GM21526 (cell line): ENCODE measurements around the gene ZDHHC24.

Experiments used
- ATAC-seq: cut with Tn5 transposase; IDR thresholded peaks from one replicate; pipeline ENCODE4 v1.9.1; 2021; ENCODE audit warnings: moderate library complexity; ENCODE audit not compliant: unreplicated experiment, low FRiP score

Gene ZDHHC24

DNA sequence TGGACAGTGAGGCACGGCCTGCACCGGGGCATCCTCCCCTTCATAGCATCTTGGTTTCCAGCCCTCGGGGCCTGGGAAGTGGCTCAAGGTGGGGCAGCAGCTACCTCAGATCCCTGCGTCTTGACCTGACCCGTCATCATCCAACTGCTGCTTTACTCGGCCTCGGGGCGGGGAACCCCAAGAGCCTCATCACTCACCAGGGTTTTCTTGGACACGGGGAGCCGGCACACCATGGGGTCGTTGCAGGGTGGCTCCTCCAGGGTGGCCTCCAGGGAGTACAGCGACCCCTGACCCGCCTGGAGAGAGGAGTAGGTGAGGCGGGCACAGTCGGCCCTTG lies 21.9 kb upstream of the ZDHHC24 start:
- no peak for ATAC-seq

DNA sequence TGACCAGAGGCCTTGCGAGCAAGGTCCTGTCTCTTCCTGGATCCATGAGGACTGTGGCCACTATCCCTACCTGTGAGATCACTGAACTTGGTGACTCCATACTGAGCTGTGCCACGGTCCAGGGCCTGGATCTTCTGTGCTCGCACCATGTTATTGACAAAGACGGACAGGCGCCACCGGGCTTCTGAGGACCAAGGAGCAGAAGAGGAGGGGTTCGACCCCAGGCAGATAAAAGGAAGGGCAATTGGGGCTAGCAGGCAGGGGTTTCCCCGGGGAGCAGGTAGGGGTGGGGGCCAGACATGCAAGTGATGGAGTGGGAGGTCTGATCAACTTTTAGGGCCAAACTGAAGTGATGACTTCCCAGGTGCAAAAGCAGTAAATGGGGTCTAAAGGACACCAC lies 20.4 kb upstream of the ZDHHC24 start:
- ATAC-seq = no peak

DNA sequence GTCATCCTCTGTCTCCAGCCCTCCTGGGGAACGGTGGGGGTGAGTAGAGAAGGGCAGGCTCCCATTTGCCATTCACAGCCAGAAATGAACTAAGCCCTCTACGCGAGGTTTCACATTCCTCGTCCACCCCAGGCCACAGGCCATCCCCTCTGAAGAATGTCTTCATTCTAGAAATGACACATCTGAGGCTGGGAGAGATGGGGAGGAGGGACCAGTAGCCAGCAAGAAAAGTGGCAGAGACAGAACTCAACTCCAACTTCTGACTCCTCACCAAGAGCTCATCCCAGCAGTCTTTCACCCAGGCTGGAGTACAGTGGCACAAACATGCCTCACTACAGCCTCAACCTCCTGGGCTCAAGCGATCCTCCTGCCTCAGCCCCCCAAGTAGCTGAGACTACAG lies 19.1 kb upstream of the ZDHHC24 start:
- no peak for ATAC-seq

DNA sequence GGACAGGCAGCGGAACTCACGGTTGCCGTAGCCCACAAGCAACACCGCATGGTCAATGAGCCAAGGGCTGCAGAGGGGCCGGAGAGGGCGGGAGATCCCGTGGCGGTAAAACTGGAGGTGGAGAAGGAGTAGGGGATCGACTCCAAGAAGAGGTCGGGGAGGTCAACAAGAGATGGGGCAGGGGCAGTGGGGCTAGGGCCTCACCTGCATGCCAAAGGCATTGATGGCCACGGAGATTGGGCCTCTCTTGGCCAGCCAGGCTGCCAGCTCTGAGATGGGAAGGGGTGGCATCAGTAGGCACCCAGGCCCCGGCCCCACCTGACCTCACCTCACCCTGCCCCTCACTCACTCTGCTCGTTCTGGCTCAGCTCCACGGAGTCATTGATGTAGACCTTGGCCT lies 18.7 kb upstream of the ZDHHC24 start:
- ATAC-seq = no peak

DNA sequence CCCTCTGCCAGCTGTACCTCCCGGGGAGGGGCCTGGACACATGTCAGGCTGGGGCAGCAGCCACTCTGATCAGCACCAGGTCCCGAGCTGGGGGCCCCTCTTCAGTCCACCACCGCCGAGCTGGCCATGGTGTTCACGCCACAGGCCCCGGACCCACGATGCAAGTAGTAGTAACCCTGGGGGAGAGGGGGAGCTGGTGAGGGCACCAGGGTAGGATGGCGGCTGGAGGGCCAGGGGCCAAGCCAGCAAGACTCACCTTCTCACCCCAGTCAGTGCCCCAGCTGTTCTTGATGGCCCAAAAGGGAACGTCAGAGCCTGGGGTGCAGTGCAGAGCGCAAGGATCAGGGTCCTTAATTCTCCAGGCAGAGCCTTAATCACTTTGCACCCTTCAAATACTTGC lies 18.0 kb upstream of the ZDHHC24 start:
- ATAC-seq = no peak

DNA sequence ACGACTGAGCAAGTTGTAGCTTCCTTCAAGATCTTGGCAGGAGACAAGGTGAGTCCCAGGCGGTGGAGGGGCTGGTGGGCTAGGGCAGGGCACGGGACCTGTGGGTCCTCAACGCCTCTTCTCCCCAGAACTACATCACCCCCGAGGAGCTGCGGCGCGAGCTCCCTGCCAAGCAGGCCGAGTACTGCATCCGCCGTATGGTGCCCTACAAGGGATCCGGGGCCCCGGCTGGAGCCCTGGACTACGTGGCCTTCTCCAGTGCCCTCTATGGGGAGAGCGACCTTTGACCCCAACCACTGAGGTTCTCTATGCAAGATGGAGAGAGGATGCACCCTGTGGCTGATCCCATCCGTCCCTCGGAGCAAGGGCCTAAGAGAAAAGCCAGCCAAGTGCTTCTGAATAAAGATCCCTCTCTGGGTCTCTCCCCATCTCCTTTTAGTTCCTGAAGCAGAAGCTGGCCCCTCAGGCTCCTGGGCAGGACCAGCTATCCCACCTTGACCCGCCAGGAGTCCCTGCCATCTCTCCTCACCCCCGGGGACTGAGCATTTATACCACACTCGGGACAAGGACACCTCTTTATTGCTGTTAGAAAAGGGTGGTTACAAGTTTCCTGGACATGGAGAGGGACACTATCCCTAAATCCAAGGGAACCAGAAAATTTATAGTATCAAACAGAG lies 17.2 kb upstream of the ZDHHC24 start:
- ATAC-seq = no peak

DNA sequence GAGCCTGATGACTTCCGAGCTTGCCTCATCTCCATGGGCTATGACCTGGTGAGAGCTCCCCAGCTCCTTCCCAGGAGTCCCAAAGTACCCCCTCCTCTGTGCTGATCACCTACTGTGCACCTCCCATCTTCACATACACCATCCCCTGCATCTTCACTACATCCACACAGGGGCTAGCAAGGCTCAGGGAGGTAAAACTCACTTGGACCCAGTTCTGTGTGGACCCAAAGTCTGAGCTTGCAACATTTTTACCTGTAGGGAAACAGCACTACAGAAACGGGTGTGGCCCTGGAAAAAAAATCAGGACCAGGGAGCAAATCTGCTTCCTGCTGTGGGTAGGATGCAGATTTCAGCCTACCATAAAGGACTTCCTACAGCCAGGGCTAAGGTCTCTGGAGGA lies 16.4 kb upstream of the ZDHHC24 start:
- ATAC-seq = no peak

DNA sequence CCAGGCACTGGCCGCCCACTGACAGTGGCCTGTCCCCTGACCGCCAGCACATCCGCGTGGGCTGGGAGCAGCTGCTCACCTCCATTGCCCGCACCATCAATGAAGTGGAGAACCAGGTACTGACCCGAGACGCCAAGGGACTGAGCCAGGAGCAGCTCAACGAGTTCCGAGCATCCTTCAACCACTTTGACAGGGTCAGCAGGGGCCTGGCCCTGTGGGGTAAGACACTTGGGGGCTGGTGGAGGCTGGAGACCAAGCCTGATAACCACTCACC lies 16.1 kb upstream of the ZDHHC24 start:
- ATAC-seq = no peak

DNA sequence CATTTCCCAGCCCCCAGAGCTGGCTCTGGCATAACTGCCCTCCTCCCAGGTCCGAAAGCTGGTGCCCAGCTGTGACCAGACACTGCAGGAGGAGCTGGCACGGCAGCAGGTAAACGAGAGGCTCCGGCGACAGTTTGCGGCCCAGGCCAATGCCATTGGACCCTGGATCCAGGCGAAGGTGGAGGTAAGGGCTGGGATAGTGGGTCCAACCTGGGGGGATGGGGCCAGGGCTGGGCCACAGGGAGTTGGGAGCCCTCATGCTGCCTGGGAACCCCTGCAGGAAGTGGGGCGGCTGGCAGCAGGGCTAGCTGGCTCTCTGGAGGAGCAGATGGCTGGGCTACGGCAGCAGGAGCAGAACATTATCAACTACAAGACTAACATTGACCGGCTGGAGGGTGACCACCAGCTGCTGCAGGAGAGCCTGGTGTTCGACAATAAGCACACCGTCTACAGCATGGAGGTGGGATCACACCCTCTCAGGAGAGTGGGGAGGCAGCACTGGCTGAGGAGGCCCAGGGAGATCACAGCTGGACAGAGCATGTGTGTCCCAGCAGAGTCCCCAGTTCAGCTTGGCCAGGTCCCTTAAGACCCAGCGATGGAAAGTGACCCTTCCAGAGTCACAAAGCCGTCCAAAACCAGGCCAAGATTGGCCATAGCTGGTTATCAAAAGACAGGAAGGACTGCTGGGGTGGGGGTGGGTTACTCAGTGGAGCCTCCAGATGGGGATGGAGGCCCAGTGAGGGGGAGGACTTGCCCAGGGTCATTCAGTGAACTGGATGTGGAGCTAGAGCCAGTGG lies 15.5 kb upstream of the ZDHHC24 start:
- no peak for ATAC-seq

DNA sequence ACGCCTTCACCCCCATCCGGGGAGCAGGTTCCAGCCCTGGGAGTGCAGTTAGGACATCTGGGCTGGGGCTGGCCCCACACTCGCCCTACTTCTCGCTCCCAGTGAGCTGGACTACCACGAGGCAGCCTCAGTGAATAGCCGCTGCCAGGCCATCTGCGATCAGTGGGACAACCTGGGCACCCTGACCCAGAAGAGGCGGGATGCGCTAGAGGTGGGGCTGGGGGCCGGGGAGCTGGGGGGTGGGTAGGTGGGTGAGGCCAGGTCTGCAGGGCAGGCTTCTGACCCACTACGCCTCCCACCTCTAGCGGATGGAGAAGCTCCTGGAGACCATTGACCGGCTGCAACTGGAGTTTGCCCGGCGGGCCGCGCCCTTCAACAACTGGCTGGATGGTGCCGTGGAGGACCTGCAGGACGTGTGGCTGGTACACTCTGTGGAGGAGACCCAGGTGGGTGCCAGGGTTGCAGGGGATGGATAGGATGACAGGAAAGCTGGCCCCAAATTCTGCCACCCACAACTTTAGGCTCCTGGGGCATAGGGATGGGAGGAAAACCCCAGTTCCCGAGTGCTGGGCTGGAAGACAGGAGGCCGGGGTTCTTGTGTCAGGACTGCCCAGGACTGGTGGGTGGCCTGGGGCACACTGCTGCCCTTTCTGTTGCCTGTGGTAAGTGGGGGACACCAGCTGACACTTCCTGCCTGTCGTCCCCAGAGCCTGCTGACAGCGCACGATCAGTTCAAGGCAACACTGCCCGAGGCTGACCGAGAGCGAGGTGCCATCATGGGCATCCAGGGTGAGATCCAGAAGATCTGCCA lies 14.2 kb upstream of the ZDHHC24 start:
- ATAC-seq = no peak

DNA sequence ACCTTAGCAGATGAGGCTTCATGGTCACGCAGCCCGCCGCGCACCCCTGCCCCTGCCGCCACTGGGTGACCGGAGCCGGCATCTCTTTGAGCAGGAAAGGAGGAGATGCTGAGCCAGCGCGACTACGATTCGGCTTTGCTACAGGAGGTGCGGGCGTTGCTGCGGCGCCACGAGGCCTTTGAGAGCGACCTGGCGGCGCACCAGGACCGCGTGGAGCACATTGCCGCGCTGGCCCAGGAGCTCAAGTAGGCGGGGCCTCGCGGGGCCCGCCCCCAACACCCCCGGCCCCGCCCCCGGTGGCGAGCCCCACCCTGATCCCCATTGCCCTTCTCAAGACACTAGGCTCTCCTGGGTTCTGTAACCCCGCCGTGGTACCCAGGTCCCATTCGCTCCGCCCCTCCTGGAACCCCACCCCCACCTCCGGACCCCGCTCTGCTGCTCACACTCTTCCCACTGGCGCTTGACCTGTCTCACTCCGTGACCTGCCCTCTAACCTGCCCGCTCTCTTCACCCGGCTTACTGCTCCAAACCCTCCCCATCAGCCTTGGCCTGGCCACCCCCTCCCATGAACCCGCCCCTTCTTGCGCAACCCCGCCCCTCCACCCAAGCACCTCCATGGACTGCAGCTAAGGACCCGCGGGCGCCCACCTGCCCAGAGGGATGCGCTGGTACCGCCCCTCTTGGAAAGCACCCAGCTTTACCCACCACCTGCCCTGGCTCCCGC lies 13.5 kb upstream of the ZDHHC24 start:
- no peak for ATAC-seq

DNA sequence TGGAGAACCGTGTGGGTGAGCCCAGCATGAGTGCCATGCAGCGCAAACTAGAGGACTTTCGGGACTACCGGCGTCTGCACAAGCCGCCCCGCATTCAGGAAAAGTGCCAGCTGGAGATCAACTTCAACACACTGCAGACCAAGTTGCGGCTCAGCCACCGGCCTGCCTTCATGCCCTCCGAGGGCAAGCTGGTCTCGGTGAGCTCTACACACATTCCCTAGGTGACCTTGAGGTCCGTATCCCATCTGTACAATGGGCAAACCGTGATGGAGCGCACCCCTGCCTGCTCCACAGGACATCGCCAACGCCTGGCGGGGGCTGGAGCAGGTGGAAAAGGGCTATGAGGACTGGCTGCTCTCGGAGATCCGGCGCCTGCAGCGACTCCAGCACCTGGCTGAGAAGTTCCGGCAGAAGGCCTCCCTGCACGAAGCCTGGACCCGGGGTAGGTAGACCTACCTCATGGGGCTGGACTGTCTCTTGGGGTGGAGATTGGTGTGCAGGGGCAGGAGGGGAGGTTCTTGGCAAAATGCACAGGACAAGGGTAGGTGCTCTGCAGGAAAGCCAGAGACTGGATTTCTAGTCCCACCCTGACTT lies 12.0 kb upstream of the ZDHHC24 start:
- no peak for ATAC-seq

DNA sequence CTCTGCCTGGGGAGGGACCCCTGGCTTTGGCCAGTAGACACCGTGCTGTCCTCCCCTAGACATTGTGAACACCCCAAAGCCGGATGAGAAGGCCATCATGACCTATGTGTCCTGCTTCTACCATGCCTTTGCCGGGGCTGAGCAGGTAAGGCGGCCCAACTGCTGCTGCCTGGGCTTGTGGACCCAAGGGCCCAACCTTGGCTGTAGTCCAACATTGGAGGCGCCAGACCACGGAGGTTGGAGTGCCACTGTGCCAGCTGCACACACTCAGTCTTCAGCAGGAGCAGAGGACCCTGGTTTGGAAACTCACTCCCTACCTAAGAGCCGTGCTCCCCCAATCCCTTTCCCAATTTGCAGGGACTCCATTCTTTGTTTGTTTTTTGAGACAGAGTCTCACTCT lies 10.2 kb upstream of the ZDHHC24 start:
- no peak for ATAC-seq

DNA sequence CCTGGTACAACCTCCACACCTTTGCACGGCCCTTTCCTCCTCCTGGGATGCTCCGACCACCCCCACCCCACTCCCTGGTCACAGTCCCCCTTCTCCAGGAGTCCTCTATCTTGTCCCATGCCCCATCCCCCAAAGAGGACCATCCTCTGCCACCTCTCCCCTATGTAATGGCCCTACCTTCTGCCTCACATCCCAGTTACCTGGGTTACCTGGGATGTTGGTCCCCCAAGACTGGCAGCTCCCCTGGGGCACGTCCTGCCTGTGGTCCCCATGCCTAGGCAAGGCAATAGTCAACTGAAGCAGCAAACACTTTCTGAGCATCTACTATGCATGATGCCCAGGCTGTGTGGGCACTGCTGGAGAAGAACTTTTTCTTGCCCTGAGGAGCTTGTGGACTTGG lies 9.6 kb upstream of the ZDHHC24 start:
- ATAC-seq = no peak

DNA sequence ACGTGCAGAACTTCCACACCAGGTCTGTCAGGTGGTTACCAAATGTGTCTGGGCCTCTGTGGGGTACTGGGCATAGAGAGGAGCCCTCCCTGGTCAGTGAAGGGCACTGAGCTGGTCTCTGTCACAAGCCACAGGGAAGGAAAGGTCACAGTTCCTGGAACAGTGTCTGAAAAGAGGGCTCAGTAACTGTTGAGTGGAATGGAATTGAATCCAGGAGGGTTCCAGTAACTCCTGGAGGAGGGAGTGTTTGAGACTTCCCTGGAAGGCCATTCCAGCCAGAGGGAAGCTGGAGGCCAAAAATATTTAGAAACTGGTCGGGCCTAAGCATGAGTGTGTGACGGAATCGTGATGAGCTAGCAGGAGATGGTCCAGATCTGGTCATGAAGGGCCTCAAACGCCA lies 8.8 kb upstream of the ZDHHC24 start:
- no peak for ATAC-seq

DNA sequence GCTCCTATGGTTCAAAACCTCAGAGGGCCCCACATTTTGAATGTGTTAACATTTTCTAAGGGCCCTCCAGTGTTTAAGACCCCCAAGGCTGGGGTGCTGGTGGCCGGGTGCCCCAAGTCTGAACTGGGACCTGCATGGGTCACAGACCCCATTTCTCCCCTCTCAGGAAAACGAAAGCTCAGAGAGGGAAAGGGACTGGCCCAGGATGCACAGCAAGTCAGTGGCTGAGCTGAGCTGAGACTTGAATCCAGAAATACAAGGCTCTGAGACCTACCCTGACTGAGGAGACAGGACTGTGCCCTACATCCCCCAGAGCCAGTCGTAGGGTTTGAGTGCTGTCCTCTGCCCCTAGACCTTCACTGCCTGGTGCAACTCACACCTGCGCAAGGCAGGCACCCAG lies 5.0 kb upstream of the ZDHHC24 start:
- no peak for ATAC-seq

DNA sequence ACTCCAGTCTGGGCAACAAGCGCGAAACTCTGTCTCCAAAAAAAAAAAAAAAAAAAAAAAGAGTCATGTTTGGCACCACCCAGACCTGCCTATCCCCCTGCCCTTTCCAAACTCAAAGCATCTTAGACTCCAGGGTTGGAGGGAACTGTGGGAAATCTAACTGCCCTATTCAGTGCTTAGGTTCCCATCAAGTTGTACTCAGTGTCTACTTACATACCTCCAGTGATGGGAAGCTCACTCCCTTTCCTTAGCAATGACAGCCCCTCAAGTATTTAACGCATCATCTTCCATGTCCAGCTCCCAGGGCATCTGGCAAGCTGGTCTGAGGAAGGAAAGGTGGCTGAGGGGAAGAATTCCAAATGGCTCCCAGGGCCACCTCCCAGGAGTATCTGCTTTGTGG lies 3.8 kb upstream of the ZDHHC24 start:
- ATAC-seq = no peak

DNA sequence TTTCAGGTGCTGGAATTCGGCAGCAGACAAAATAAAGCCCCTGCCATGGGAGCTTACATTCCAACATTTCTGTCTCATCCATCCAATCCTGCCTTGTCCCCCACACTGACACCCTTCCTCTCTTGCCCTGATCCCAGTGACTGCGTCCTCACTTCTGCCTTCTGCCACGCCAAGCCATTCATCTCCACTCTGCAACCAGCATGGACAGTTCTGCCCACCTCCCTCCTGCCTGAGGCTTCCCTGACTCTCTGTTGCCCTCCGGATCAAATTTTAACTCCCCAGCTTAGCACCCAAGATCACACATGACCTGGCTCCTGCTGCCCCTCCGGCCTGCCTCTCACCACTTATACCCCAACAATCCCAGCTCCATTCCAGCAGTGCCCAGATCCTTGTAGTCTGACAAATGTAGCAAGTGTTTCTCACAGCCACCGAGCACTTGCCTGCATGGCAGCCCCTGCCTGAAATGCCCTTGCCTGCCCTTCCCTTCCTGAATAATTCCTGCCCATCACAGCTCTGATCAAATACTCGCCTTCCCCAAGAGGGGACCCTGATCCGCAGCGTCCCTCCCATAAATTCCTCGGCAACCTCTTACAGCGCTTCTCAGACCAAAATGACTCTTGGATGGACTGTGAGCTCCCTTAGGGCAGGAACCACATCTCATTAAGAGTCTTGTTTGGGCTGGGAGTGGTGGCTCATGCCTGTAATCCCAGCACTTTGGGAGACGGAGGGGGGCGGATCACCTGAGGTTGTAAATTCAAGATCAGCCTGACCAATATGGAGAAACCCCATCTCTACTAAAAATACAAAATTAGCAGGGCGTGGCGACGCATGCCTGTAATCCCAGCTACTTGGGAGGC lies 3.2 kb upstream of the ZDHHC24 start:
- no peak for ATAC-seq

DNA sequence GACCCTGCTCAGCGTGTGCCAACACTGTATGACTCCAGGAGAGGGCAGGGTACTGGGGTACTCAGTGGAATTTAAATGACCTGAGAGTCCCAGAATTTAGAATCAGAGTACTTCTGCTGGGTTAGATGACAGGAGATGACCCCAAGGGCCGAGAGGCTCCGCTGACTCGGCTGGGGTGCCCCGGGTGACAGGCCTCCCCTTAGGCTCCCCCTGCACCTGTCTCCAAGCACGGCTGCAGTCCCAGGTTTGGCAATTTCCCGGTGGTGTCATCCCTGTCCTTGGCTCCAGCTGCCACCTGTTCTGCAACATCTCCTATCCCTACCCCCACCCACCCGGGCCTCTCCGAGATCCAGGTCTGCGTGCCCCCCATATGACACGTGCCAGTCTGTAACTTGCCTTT lies 2.2 kb upstream of the ZDHHC24 start:
- no peak for ATAC-seq

DNA sequence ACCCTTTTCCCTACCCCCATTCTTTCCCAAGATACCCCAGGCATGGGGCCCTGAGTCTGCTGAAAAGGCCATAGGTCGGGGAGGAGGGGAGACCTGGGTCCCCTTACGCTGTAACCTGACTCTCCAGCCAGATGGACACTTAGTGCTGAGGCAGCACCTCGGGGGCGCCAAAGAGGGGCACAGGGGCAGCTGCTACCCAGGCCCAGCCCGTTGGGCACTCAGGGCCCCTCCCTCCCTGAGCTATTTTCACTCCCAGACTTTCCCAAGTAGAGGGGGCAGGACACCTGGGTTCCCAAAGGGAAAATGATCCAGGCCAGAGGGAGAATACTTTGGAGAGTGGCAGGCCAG lies 1.8 kb upstream of the ZDHHC24 start:
- no peak for ATAC-seq
